GM23338 (cell line): Measurements from ENCODE around the gene PPP1R10. TPM values are rescaled to one million over a fixed set of nuclear protein-coding genes. Genes with fewer than 3 reads are reported as not detected.

ENCODE experiments used
- ATAC-seq: fragments of 200-7000 bp; cut with Tn5 transposase; 3 replicates; pipeline ENCODE4 v1.9.1; 2020
- DNase-seq: peaks from one replicate; pipeline ENCODE4 v3.0.0-alpha.2; 2015; ENCODE audit warnings: low spot score
- H2AFZ ChIP-seq: fragments of 200-600 bp; sonication (generic); 2 replicates; pipeline ENCODE4 v1.8.0; 2016; ENCODE audit warnings: antibody characterized with exemption, mild to moderate bottlenecking, moderate library complexity
- H3F3A ChIP-seq: fragments of 200-600 bp; sonication (generic); replicated peaks from 2 replicates; pipeline ENCODE4 v1.8.0; 2017; ENCODE audit warnings: antibody characterized with exemption, mixed run types, low read depth
- H3K27ac ChIP-seq: fragments of 200-600 bp; sonication (generic); 2 replicates; pipeline ENCODE4 v1.6.1; 2016; ENCODE audit warnings: low read depth
- H3K27me3 ChIP-seq: fragments of 200-600 bp; sonication (generic); 2 replicates; pipeline ENCODE4 v1.8.0; 2016; ENCODE audit warnings: mild to moderate bottlenecking, mixed run types, moderate library complexity; ENCODE audit not compliant: insufficient read depth
- H3K36me3 ChIP-seq: fragments of 200-600 bp; sonication (generic); 2 replicates; pipeline ENCODE4 v1.8.0; 2016; ENCODE audit warnings: mild to moderate bottlenecking; ENCODE audit not compliant: insufficient read depth
- H3K4me1 ChIP-seq: fragments of 200-600 bp; sonication (generic); 2 replicates; pipeline ENCODE4 v1.8.0; 2016; ENCODE audit warnings: mild to moderate bottlenecking, moderate library complexity; ENCODE audit not compliant: insufficient read depth
- H3K4me2 ChIP-seq: fragments of 200-600 bp; sonication (generic); 2 replicates; pipeline ENCODE4 v1.7.1; 2017; ENCODE audit warnings: mixed run types
- H3K4me3 ChIP-seq: fragments of 200-600 bp; sonication (generic); 2 replicates; pipeline ENCODE4 v1.6.1; 2016; ENCODE audit warnings: mixed run types
- H3K79me2 ChIP-seq: fragments of 200-600 bp; sonication (generic); replicated peaks from 2 replicates; pipeline ENCODE4 v1.8.0; 2017; ENCODE audit warnings: mild to moderate bottlenecking; ENCODE audit not compliant: insufficient read depth
- H3K9me2 ChIP-seq: fragments of 200-600 bp; sonication (generic); 2 replicates; pipeline ENCODE4 v1.8.0; 2017; ENCODE audit not compliant: insufficient read depth
- H4K20me1 ChIP-seq: fragments of 200-600 bp; sonication (generic); replicated peaks from 2 replicates; pipeline ENCODE4 v1.8.0; 2017; ENCODE audit warnings: mild to moderate bottlenecking; ENCODE audit not compliant: insufficient read depth
- H3K27ac Mint-ChIP-seq: 2 replicates; pipeline ENCODE4 v1.8.0; 2020; ENCODE audit warnings: inconsistent platforms, mild to moderate bottlenecking, moderate library complexity, mixed read lengths
- H3K27me3 Mint-ChIP-seq: 3 replicates; pipeline ENCODE4 v1.8.0; 2022; ENCODE audit warnings: low read depth, mild to moderate bottlenecking, moderate library complexity, mixed read lengths, inconsistent platforms; ENCODE audit not compliant: insufficient read depth, poor library complexity
- H3K36me3 Mint-ChIP-seq: 3 replicates; pipeline ENCODE4 v1.8.0; 2021; ENCODE audit warnings: low read depth, mild to moderate bottlenecking, inconsistent platforms, moderate library complexity, mixed read lengths
- H3K4me1 Mint-ChIP-seq: 3 replicates; pipeline ENCODE4 v1.8.0; 2020; ENCODE audit warnings: mild to moderate bottlenecking, inconsistent platforms, mixed read lengths
- H3K4me3 Mint-ChIP-seq: 3 replicates; pipeline ENCODE4 v1.8.0; 2021; ENCODE audit warnings: moderate library complexity, mild to moderate bottlenecking, inconsistent platforms, mixed read lengths
- H3K9me3 Mint-ChIP-seq: 3 replicates; pipeline ENCODE4 v1.8.0; 2020; ENCODE audit warnings: moderate library complexity, mild to moderate bottlenecking, inconsistent platforms, mixed read lengths
- CREB1 ChIP-seq: fragments of 250-450 bp; sonication (Bioruptor Pico); IDR thresholded peaks from 2 replicates; pipeline ENCODE4 v1.5.0; 2020; ENCODE audit warnings: low read depth, mild to moderate bottlenecking, moderate library complexity
- CTCF ChIP-seq, 2 experiments: fragments of 200-600 bp in 1 of 2; sonication (generic) in 1 of 2; conservative IDR thresholded peaks; 2 replicates each; pipeline versions ENCODE4 v1.5.1 to v1.6.1; 2016 to 2017; ENCODE audit warnings: antibody characterized with exemption in 2 of 2, low read depth in 2 of 2, mild to moderate bottlenecking in 2 of 2, moderate library complexity in 1 of 2
- EZH2phosphoT487 ChIP-seq: fragments of 200-600 bp; sonication (generic); IDR thresholded peaks from one replicate; pipeline ENCODE4 v1.8.1; 2018; ENCODE audit warnings: antibody characterized with exemption; ENCODE audit not compliant: unreplicated experiment
- JUNB ChIP-seq: IDR thresholded peaks from one replicate; pipeline ENCODE4 v1.6.1; 2016; ENCODE audit warnings: antibody characterized with exemption; ENCODE audit not compliant: unreplicated experiment
- POLR2AphosphoS5 ChIP-seq: IDR thresholded peaks from 2 replicates; pipeline ENCODE4 v1.6.1; 2016; ENCODE audit warnings: antibody characterized with exemption, low read depth
- polyA plus RNA-seq: library from polyadenylated mRNA; unstranded; fragments of >200 nt; fragmentation: Nextera tagmentation; extraction: Ambion mirVana; gene quantifications from 2 replicates; pipeline ENCODE4 v1.2.1, GENCODE V29; 2016
- total RNA-seq: library from RNA; depleted of rRNA; stranded (reverse); fragments of >200 nt; shearing (Covaris generic); gene quantifications from 2 replicates; pipeline ENCODE4 v1.2.3, GENCODE V29; 2014
- TF ChIP-seq, protein P1 (sequence below): IDR thresholded peaks from one replicate; pipeline ENCODE4 v1.6.1; 2018; ENCODE audit warnings: antibody characterized with exemption; ENCODE audit not compliant: unreplicated experiment
- TF ChIP-seq, protein P2 (sequence below): fragments of 250-450 bp; sonication (Bioruptor Pico); IDR thresholded peaks from 2 replicates; pipeline ENCODE4 v1.5.0; 2020; ENCODE audit warnings: mild to moderate bottlenecking, moderate library complexity

The PPP1R10 gene
- total and polyA plus RNA-seq, 2 experiments from 2014 or later = 41.3 to 42.9 TPM

- Mint-ChIP-seq H3K27ac (peak overlapping the region; percentile 100), H3K4me1 (peaks cover 36% of the 10 kb centered on the region), H3K9me3 (peaks cover 18% of the 10 kb centered on the region; the same call in 2 of the 3 replicates), H3K36me3 (peaks cover 77% of the 10 kb centered on the region), H3K4me3 (peak overlapping the region; percentile 96), H3K27me3 (peaks cover 40% of the 10 kb centered on the region)
- H3K4me3 ChIP-seq = peak overlapping the region; percentile 56
- H3K9me2 ChIP-seq = no peaks in the 10 kb centered on the region
- DNase-seq (peak; percentile 89), ATAC-seq (peak; percentile 46)
- no peak overlapping the region for H2AFZ ChIP-seq
- H3K79me2 ChIP-seq = peaks cover 54% of the 10 kb centered on the region
- TF ChIP-seq CREB1 (CRISPR knock-in tag) (0 out of 2 replicates have a peak, but pooled peaks have one; percentile 12), POLR2AphosphoS5 (peak; percentile 12; the same call in 1 of the 2 replicates), CTCF (conservative IDR thresholded peaks at IDR 0.05; ENCODE audit: low read depth in 2 of 2) (no peak), EZH2phosphoT487 (no peak)
- peaks cover 7% of the 10 kb centered on the region; the same call in 1 of the 2 replicates for H3F3A ChIP-seq
- H3K4me2 ChIP-seq = peak overlapping the region; percentile 74
- peaks cover 19% of the 10 kb centered on the region for H3K4me1 ChIP-seq
- H3K27me3 ChIP-seq = no peaks in the 10 kb centered on the region
- H3K36me3 ChIP-seq = peaks cover 13% of the 10 kb centered on the region; the same call in 1 of the 2 replicates
- H3K27ac ChIP-seq = peak overlapping the region; percentile 98
- H4K20me1 ChIP-seq = peaks cover 5% of the 10 kb centered on the region; the same call in 1 of the 2 replicates
Measured at GRCh38 chr6:30615219-30615957, 1.7 kb downstream of the PPP1R10 start.

DNA sequence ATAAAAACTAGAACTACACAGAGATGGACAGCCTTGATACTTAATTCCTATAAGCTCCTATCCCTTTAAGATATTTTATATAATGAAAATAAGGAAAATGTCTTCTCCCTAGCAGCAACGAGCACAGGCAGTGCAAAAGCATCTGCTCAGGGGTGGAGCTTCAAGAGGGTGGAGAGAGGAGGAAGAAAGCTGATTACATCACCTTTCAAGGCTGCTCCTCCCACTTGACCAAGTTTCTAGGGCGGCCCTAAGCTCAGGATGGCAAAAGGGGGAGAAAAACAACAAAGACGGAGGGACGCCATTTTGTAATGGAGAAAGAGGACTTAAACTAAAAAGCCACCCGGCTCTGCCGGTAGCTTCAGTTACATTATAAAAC is 2.2 kb downstream of the PPP1R10 start:
- peaks cover 82% of the 10 kb centered on the region for H3K36me3 Mint-ChIP-seq
- Histone ChIP-seq H3K79me2 (peaks cover 54% of the 10 kb centered on the region), H3F3A (peaks cover 7% of the 10 kb centered on the region; the same call in 1 of the 2 replicates), H3K4me2 (peak overlapping the region; percentile 74), H4K20me1 (peaks cover 7% of the 10 kb centered on the region), H3K4me1 (peaks cover 19% of the 10 kb centered on the region), H3K9me2 (no peaks in the 10 kb centered on the region), H3K36me3 (peaks cover 12% of the 10 kb centered on the region; the same call in 1 of the 2 replicates), H3K27me3 (no peaks in the 10 kb centered on the region), H2AFZ (no peak overlapping the region), H3K27ac (peak overlapping the region; percentile 98), H3K4me3 (peak overlapping the region; percentile 56)
- ATAC-seq (peak; percentile 72), DNase-seq (peak; percentile 99)
- TF ChIP-seq, protein P1, sequence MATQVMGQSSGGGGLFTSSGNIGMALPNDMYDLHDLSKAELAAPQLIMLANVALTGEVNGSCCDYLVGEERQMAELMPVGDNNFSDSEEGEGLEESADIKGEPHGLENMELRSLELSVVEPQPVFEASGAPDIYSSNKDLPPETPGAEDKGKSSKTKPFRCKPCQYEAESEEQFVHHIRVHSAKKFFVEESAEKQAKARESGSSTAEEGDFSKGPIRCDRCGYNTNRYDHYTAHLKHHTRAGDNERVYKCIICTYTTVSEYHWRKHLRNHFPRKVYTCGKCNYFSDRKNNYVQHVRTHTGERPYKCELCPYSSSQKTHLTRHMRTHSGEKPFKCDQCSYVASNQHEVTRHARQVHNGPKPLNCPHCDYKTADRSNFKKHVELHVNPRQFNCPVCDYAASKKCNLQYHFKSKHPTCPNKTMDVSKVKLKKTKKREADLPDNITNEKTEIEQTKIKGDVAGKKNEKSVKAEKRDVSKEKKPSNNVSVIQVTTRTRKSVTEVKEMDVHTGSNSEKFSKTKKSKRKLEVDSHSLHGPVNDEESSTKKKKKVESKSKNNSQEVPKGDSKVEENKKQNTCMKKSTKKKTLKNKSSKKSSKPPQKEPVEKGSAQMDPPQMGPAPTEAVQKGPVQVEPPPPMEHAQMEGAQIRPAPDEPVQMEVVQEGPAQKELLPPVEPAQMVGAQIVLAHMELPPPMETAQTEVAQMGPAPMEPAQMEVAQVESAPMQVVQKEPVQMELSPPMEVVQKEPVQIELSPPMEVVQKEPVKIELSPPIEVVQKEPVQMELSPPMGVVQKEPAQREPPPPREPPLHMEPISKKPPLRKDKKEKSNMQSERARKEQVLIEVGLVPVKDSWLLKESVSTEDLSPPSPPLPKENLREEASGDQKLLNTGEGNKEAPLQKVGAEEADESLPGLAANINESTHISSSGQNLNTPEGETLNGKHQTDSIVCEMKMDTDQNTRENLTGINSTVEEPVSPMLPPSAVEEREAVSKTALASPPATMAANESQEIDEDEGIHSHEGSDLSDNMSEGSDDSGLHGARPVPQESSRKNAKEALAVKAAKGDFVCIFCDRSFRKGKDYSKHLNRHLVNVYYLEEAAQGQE = no peak
- TF ChIP-seq JUNB (no peak), POLR2AphosphoS5 (peak; percentile 49; the same call in 1 of the 2 replicates)
- TF ChIP-seq, protein P2, sequence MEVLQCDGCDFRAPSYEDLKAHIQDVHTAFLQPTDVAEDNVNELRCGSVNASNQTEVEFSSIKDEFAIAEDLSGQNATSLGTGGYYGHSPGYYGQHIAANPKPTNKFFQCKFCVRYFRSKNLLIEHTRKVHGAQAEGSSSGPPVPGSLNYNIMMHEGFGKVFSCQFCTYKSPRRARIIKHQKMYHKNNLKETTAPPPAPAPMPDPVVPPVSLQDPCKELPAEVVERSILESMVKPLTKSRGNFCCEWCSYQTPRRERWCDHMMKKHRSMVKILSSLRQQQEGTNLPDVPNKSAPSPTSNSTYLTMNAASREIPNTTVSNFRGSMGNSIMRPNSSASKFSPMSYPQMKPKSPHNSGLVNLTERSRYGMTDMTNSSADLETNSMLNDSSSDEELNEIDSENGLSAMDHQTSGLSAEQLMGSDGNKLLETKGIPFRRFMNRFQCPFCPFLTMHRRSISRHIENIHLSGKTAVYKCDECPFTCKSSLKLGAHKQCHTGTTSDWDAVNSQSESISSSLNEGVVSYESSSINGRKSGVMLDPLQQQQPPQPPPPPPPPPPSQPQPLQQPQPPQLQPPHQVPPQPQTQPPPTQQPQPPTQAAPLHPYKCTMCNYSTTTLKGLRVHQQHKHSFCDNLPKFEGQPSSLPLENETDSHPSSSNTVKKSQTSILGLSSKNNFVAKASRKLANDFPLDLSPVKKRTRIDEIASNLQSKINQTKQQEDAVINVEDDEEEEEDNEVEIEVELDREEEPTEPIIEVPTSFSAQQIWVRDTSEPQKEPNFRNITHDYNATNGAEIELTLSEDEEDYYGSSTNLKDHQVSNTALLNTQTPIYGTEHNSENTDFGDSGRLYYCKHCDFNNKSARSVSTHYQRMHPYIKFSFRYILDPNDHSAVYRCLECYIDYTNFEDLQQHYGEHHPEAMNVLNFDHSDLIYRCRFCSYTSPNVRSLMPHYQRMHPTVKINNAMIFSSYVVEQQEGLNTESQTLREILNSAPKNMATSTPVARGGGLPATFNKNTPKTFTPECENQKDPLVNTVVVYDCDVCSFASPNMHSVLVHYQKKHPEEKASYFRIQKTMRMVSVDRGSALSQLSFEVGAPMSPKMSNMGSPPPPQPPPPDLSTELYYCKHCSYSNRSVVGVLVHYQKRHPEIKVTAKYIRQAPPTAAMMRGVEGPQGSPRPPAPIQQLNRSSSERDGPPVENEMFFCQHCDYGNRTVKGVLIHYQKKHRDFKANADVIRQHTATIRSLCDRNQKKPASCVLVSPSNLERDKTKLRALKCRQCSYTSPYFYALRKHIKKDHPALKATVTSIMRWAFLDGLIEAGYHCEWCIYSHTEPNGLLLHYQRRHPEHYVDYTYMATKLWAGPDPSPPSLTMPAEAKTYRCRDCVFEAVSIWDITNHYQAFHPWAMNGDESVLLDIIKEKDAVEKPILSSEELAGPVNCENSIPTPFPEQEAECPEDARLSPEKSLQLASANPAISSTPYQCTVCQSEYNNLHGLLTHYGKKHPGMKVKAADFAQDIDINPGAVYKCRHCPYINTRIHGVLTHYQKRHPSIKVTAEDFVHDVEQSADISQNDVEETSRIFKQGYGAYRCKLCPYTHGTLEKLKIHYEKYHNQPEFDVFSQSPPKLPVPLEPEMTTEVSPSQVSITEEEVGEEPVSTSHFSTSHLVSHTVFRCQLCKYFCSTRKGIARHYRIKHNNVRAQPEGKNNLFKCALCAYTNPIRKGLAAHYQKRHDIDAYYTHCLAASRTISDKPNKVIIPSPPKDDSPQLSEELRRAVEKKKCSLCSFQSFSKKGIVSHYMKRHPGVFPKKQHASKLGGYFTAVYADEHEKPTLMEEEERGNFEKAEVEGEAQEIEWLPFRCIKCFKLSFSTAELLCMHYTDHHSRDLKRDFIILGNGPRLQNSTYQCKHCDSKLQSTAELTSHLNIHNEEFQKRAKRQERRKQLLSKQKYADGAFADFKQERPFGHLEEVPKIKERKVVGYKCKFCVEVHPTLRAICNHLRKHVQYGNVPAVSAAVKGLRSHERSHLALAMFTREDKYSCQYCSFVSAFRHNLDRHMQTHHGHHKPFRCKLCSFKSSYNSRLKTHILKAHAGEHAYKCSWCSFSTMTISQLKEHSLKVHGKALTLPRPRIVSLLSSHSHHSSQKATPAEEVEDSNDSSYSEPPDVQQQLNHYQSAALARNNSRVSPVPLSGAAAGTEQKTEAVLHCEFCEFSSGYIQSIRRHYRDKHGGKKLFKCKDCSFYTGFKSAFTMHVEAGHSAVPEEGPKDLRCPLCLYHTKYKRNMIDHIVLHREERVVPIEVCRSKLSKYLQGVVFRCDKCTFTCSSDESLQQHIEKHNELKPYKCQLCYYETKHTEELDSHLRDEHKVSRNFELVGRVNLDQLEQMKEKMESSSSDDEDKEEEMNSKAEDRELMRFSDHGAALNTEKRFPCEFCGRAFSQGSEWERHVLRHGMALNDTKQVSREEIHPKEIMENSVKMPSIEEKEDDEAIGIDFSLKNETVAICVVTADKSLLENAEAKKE = no peak
- H3K27me3 Mint-ChIP-seq = peaks cover 40% of the 10 kb centered on the region
- H3K4me1 Mint-ChIP-seq = peaks cover 36% of the 10 kb centered on the region
- peak overlapping the region; percentile 96 for H3K4me3 Mint-ChIP-seq
- peaks cover 18% of the 10 kb centered on the region; the same call in 2 of the 3 replicates for H3K9me3 Mint-ChIP-seq
- peak overlapping the region; percentile 100 for H3K27ac Mint-ChIP-seq
